Peyer's patch (tissue), 4 donors: ENCODE measurements around the gene HPSE2. TPM values are rescaled to one million over a fixed set of nuclear protein-coding genes. Genes with fewer than 3 reads are reported as not detected.

Experiments used
- DNase-seq, 3 donors: peaks; one replicate each; pipeline ENCODE4 v3.0.0-alpha.2; 2017 to 2019
- H3K27ac ChIP-seq, 4 donors: fragments of 200-600 bp; sonication (generic); one replicate each; pipeline ENCODE4 v1.5.1; 2016 to 2019
- H3K27me3 ChIP-seq, 2 donors: fragments of 200-600 bp; sonication (generic); one replicate each; pipeline ENCODE4 v1.5.1; 2019
- H3K36me3 ChIP-seq, 3 donors: fragments of 200-600 bp; sonication (generic); one replicate each; pipeline ENCODE4 v1.5.1; 2016 to 2019
- H3K4me1 ChIP-seq, 4 donors: fragments of 200-600 bp; sonication (generic); one replicate each; pipeline ENCODE4 v1.5.1; 2016 to 2019
- H3K4me3 ChIP-seq, 4 donors: fragments of 200-600 bp; sonication (generic); 1 replicate in 3 of 4; 2 replicates in 1 of 4; pipeline ENCODE4 v1.5.1; 2016 to 2019; ENCODE audit warnings: mild to moderate bottlenecking in 1 of 4
- H3K9me3 ChIP-seq, 4 donors: fragments of 200-600 bp; sonication (generic); one replicate each; pipeline ENCODE4 v1.5.1; 2016 to 2019; ENCODE audit warnings: mild to moderate bottlenecking in 1 of 4
- POLR2A ChIP-seq, 2 donors: fragments of 450-650 bp; IDR thresholded peaks; one replicate each; pipeline ENCODE4 v1.5.1; 2017; ENCODE audit warnings: antibody characterized with exemption in 2 of 2, mild to moderate bottlenecking in 2 of 2, moderate library complexity in 2 of 2
- total RNA-seq, 4 donors: library from RNA; depleted of rRNA; stranded (reverse); fragments of >200 nt; gene quantifications; one replicate each; pipeline ENCODE4 v1.1.0, GENCODE V29; 2016
- TF ChIP-seq, protein P1 (sequence below), 6 experiments: fragments of 450-650 bp in 4 of 6; fragments of 200-600 bp in 2 of 6; sonication (generic) in 1 of 6; IDR thresholded peaks; one replicate each; pipeline ENCODE4 v1.5.1; 2017 to 2019; ENCODE audit warnings: antibody characterized with exemption in 6 of 6, mild to moderate bottlenecking in 3 of 6, moderate library complexity in 1 of 6

Gene HPSE2
- total RNA-seq, 4 donors from 2014 or later = 3.0 to 15.7 (median 7.4) TPM

GRCh38 chr10:98483658-98484057, 752.0 kb downstream of the HPSE2 start:
- no peak overlapping the region for H3K27ac ChIP-seq
- no peaks in the 10 kb centered on the region for H3K9me3 ChIP-seq
- no peak for DNase-seq
- H3K4me1 ChIP-seq = no peaks in the 10 kb centered on the region
- TF ChIP-seq, protein P1, sequence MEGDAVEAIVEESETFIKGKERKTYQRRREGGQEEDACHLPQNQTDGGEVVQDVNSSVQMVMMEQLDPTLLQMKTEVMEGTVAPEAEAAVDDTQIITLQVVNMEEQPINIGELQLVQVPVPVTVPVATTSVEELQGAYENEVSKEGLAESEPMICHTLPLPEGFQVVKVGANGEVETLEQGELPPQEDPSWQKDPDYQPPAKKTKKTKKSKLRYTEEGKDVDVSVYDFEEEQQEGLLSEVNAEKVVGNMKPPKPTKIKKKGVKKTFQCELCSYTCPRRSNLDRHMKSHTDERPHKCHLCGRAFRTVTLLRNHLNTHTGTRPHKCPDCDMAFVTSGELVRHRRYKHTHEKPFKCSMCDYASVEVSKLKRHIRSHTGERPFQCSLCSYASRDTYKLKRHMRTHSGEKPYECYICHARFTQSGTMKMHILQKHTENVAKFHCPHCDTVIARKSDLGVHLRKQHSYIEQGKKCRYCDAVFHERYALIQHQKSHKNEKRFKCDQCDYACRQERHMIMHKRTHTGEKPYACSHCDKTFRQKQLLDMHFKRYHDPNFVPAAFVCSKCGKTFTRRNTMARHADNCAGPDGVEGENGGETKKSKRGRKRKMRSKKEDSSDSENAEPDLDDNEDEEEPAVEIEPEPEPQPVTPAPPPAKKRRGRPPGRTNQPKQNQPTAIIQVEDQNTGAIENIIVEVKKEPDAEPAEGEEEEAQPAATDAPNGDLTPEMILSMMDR (IDR thresholded peaks at IDR 0.05) = no peak
- TF ChIP-seq POLR2A (IDR thresholded peaks at IDR 0.05) = no peak
- H3K36me3 ChIP-seq = no peaks in the 10 kb centered on the region
- no peaks in the 10 kb centered on the region for H3K27me3 ChIP-seq
- no peak overlapping the region for H3K4me3 ChIP-seq

- Histone ChIP-seq H3K36me3 (no peaks in the 10 kb centered on the region), H3K4me1 (no peaks in the 10 kb centered on the region), H3K4me3 (no peak overlapping the region), H3K27ac (no peak overlapping the region), H3K27me3 (no peaks in the 10 kb centered on the region), H3K9me3 (no peaks in the 10 kb centered on the region)
- no peak for DNase-seq
- TF ChIP-seq, protein P1 (IDR thresholded peaks at IDR 0.05) = no peak
- TF ChIP-seq POLR2A (IDR thresholded peaks at IDR 0.05) = no peak
These were observed 753.6 kb downstream of the HPSE2 start for GRCh38 chr10:98482096-98482495.

- no peaks in the 10 kb centered on the region for H3K4me1 ChIP-seq
- no peak overlapping the region for H3K27ac ChIP-seq
- no peaks in the 10 kb centered on the region for H3K36me3 ChIP-seq
- TF ChIP-seq, protein P1 (IDR thresholded peaks at IDR 0.05) = no peak
- no peak for TF ChIP-seq POLR2A (IDR thresholded peaks at IDR 0.05)
- H3K27me3 ChIP-seq = no peaks in the 10 kb centered on the region
- DNase-seq = no peak
- H3K9me3 ChIP-seq = no peaks in the 10 kb centered on the region
- no peak overlapping the region for H3K4me3 ChIP-seq
These were observed 754.2 kb downstream of the HPSE2 start for GRCh38 chr10:98481404-98481945.

- TF ChIP-seq, protein P1 (IDR thresholded peaks at IDR 0.05) = no peak
- TF ChIP-seq POLR2A (IDR thresholded peaks at IDR 0.05) = no peak
- no peaks in the 10 kb centered on the region for H3K9me3 ChIP-seq
- no peaks in the 10 kb centered on the region for H3K4me1 ChIP-seq
- no peaks in the 10 kb centered on the region for H3K27me3 ChIP-seq
- H3K36me3 ChIP-seq = no peaks in the 10 kb centered on the region
- DNase-seq = no peak
- H3K27ac ChIP-seq = no peak overlapping the region
- H3K4me3 ChIP-seq = no peak overlapping the region
These were observed 757.0 kb downstream of the HPSE2 start for GRCh38 chr10:98478430-98479222.

- Histone ChIP-seq H3K4me3 (no peak overlapping the region), H3K36me3 (no peaks in the 10 kb centered on the region), H3K4me1 (no peaks in the 10 kb centered on the region), H3K27ac (no peak overlapping the region), H3K27me3 (no peaks in the 10 kb centered on the region), H3K9me3 (no peaks in the 10 kb centered on the region)
- TF ChIP-seq, protein P1 (IDR thresholded peaks at IDR 0.05) = no peak
- TF ChIP-seq POLR2A (IDR thresholded peaks at IDR 0.05) = no peak
- no peak for DNase-seq
These were observed 757.8 kb downstream of the HPSE2 start for GRCh38 chr10:98477861-98478260.
